Mesenteric fat pad (tissue), 1 donor: Measurements from ENCODE around the gene DNAAF5. TPM values are rescaled to one million over a fixed set of nuclear protein-coding genes. Genes with fewer than 3 reads are reported as not detected.
"Not testable (repeated sequence)": the region's sequence is repeated elsewhere in the genome, so short reads cannot be mapped to it uniquely, and the experiment has no call there.

Source experiments
- DNase-seq: peaks from one replicate; pipeline ENCODE4 v3.0.0-alpha.2; 2020; ENCODE audit warnings: low spot score
- total RNA-seq: library from RNA; stranded (reverse); fragmentation: NEBNext Ultra II Directional; extraction: Animal tissue kit (Norgen Biotek cat#: 25700); gene quantifications from one replicate; pipeline ENCODE4 v1.2.1, GENCODE V29; 2021
- donor health status: DM: yes; HTN: yes; CAD: no.

The DNAAF5 gene
- total RNA-seq, 1 donor from 2014 or later: 20.4 TPM

DNA sequence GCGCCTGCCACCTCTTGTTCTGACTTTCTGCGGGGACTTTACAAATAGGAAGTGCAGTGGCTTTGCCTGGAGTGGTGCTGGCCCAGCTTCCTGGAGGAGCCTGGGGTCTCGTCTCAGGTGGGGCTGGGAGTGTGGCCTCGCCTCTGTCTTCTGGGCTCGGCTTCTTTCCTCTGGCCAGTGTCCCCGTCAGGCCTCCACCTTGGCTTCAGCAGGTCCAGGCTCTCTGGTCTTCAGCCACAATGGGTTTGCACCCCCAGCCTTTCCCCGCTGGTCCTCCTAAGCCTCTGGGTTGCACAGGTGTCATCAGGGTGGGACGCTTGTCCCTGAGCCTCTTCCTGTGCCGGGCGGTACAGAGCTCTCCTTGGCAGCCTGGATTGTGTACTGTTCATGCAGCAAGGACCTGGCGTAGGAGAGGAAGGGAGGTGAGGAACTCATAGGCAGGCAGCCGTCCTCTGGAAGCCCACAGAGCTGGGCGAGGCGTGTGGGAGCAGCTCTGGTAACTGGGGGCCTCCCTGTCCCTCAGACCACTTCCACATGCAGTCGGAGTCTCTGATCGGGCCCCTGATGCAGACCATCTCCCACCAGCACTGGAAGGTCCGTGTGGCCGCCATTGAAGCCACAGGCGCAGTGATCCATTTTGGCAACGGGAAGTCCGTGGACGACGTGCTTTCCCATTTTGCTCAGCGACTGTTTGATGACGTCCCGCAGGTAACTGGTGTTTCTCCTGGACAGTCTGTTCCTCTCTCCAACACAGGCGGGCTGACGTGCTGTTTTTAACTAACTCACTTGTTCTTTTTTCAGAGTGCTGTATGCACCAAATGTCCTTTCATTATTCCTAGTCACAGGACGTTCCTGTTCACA, 2.9 kb downstream of the DNAAF5 start:
- peak; percentile 83 for DNase-seq

DNA sequence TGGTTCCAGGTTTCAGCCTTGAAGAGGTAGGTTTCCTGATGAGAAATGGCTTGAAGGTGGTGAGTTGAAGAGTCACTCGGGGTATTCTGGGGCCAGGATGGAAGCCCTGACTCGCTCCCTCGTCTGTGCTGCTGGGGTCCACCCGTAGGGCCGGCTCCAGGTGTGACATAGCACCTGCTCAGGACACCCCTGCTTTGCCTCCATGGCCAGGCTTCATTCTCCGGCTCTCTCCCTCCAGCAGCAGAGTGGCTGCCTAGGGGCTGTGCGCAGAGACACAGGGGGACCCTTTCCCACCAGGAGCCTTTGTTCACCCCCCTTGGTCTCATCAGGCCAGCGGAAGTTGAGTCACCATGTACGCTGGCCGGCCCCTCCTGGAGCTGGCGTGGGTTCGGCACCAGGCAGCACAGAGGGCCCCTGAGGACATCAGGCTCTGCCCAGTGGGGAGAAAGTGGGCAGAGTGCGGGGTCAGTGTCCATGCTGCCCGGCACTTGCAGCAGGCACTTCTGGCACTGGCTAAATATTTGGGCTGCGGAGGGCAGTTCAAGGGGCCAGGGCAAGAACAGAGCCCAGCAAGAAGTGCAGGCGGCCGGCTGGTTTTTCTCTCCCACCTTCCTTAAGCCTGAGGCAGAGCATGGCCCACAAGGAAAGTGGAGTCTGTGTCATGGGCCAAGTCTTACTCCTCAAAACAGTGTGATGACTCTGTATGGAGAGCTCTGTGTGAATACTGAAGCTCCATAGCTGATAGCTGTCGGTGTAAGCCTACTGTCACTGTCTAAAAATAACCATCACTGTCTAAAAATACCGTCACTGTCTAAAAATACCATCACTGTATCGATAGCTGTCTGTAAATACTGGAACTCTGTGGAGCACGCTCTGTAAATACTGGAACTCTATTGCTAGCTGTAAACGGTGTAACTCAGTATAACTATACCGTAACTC, 4.3 kb downstream of the DNAAF5 start:
- peak; percentile 71 for DNase-seq

DNA sequence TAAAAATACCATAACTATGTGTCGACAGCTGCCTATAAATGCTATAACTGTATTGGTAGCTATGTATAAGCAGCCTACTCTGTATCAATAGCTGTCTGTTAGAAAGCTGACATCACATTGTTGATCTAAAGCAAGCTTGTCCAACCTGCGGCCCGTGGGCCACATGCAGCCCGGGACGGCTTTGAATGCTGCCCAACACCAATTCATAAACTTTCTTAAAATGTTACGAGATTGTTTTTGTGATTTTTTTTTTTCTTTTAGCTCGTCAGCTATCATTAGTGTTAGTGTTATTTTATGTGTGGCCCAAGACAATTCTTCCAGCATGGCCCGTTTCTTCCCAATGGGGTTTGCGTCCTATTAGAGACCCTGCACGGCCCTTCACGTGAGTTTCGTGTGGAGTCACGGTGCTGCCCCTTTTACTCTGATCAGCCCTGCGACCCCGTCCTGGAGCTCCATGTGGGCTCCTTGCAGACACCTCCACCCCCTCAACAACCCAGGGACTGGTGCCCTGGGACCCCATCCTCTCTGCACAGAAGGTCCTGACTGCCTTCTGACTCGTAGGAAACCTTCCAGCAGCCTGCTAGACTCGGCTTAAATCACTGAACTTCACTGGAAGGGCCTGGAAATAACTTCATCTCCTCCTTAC, 5.1 kb downstream of the DNAAF5 start:
- peak; percentile 80 for DNase-seq

DNA sequence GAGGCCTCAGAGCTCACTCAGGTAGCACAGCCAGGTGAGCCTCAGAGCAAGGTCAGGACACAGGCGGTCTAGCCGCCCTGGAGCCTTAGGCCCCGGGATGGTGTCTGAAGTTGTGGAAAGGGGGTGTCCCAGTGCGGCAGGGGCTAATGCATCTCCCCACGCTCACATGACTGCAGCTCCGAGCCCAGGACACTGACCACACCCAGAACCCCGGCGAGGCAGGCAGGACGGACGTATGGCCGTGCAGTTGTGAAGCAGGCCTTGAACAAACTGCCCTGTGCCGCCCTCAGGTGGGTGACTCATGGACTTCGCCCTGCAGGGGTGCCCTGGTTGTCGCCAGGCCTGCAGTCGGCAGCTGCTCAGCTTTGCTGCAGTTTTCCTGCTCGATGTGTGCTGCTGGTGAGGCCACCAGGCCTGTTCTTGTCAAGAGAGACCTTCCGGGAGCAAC, 5.6 kb downstream of the DNAAF5 start:
- peak; percentile 89 for DNase-seq

DNA sequence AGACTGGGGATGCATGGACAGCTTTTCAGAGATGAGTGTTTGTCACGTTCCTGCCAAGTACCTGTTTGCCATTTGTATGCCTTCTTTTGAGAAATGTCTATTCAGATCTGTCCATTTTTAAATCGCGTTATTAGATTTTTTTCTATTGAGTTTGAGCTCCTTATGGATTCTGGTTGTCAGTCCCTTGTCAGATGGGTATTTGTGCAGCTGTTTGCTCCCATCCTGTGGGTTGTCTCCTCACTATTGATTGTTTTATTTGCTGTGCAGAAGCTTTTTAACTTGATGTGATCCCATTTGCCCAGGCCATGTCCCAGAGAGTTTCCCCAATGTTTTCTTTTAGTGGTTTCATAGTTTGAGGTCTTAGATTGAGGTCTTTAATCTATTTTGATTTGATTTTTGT, 6.1 kb downstream of the DNAAF5 start:
- no peak for DNase-seq

DNA sequence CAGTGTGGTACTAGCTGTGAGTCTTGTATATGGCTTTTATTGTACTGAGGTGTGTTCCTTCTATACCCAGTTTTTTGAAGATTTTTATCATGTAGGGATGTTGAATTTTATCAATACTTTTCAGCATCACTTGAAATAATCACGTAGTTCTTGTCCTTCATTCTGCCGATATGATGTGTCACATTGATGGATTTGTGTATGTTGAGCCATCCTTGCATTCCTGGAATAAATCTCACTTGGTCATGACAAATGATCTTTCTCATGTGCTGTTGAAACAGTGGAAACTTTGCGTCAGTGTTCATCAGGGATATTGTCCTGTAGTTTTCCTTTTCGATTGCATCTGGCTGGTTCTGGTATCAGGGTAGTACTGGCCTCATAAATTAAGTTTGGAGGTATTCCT, 7.7 kb downstream of the DNAAF5 start:
- DNase-seq: no peak

DNA sequence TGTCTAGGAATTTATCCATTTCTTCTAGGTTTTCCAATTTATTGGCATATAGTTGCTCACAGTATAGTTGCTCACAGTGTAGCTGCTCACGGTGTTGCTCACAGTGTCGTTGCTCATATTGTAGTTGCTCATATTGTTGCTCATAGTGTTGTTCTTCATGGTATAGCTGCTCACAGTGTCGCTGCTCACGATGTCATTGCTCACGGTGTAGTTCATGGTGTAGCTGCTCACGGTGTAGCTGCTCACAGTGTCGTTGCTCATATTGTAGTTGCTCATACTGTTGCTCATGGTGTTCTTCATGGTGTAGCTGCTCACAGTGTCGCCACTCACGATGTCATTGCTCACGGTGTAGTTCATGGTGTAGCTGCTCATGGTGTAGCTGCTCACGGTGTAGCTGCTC, 8.3 kb downstream of the DNAAF5 start:
- DNase-seq: peak; percentile 55

DNA sequence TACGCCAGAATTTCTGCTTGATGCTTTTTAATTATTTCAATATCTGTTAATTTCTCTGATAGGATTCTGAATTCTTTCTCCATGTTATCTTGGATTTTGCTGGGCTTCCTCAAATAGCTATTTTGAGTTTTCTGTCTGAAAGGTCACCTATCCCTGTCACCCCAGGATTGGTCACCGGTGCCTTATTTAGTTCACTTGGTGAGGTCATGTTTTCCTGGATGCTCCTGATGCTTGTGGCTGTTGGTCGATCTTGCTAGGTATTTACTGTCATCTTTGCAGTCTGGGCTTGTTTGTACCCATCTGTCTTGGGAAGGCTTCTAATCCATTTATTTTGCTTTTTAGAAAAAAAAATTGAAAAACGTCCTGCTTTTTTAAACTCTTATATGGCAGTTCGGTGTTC, 11.7 kb downstream of the DNAAF5 start:
- DNase-seq: no peak

DNA sequence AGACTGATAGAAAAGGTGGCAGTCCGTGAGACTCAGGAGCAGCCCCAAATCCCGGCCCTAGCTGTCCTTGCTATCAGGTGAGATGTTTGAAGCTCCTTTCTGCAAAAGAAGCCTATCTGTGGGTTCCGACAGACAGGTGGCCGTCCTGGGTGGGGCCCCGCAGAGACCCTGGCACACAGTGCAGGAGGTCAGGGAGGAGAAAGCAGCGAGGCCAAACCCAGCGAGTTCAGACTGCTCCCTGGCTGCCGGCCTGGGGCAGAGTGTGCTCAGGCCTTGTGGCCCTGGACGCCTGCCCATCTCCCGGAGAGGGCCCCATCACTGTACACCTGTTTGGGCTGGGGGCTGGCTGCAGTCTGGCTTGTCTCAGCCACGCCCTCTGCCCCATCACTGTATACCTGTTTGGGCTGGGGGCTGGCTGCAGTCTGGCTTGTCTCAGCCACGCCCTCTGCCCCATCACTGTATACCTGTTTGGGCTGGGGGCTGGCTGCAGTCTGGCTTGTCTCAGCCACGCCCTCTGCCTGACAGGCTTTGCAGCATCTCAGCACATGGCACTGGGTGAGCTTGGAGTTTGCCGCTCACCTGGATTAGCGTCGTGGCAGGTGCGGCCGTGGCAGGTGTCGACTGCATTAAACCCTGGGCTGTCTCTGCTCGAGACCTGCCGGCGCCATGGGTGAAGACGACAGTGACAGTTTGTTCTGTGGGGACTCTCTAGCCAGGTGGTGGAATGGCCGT, 12.4 kb downstream of the DNAAF5 start:
- DNase-seq: peak; percentile 53

DNA sequence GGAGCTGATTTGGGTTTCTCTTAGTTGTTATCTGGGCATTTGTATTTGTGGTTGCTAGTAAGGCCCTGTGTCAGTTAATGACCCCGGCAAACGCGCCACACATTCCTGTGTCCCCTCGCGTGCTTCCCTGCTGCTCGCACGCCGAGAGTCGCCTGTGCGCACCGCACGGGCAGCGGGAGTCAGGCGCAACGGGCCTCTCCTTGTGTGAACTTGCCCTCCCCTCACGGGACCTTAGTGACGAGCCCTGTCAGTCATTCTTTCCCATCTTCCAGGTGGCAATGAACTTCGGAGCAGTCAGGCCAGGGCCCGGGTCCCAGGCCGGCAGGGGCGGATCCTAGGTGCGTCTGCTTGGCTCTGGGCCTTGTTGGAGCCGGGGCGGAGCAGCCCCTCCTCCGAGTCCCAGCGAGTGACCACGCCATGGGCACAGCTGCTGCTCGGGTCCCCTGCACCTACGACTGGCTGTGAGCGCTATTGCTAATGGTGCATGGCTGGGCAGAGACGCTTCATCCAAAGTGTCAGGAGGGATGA, 13.0 kb downstream of the DNAAF5 start:
- peak; percentile 83 for DNase-seq

DNA sequence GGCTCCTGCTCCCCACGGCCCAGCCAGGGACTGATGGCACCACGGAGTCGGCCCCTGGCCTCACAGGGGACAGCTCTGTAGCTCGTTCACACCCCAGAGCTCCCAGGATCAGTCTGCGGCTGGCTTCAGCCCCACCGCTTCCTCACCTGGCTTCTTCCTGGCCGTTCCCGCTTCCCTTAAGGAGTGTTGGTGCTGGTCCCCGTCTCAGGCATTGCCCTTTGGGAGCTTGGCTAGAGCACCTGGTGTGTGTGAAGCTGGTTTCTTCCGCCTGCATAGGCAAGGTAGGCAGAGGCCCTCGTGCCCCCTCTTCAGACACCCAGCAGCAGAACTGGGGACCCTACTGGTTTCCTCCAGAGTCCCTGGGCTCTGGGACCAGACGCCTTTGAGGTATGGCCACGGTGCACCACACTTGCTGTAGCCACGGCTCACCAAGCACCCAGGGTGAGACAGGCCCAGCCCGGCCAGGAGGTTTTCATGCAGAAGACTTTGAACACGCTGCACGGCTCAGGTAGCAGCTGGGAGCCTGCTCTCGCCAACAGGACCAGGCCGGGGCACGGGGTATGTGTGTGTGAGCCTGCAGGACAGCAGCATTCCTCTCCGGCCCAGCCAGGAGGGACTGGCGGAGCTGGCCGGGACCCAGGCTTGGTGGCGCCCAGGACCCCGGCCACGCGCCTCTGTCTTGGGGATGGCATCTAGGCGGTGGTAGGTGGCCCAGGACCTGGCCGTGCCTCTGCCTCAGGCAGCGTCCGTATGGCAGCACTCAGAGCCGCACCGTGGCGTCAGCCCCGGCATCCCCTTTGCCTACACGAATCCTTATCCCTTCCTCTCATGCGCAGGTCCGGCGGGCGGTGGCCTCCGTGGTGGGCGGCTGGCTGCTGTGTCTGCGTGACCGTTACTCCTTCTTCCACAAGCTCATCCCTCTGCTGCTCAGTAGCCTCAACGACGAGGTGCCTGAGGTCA, 13.8 kb downstream of the DNAAF5 start:
- peak; percentile 86 for DNase-seq

DNA sequence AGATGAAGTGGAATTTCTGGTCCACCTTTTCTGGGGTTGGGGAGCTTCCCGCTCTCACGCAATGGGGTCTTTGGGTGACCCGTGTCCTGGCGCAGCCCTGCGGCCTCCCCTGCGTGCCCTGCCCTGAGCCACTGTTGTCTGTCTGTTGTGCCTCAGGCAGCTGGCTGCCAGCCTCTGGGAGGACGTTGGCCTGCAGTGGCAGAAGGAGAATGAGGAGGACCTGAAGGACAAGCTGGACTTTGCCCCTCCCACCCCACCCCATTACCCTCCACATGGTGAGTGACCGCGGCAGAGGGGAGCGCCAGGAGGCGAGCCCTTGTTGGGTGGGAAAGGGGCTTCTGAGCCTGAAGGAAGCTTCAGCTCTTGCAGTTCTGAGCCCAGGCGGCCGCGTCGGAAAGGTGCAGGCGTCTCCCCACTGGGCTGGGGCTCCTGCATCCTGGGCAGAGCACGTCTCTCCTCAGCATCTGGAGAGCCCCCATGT, 14.7 kb downstream of the DNAAF5 start:
- peak; percentile 72 for DNase-seq

DNA sequence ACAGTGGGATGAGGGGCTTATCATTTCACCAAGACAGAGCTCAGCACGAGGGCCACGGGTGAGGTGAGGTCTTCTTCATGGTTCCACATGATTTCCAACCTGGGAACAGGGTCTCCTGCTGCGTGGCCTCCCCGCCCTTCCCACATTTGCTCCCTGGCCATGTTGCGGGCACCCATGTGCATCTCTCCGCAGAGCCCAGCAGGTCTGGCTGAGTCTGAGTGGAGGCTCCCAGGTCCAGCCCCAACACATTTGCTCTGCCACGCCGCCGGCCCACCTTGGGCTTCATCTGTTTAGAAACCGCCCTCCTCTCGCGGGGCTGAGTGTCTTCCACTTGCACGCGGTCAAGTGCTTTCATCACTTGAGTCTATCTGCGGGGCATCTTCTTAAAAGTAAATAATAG, 15.4 kb downstream of the DNAAF5 start:
- DNase-seq: peak; percentile 87

DNA sequence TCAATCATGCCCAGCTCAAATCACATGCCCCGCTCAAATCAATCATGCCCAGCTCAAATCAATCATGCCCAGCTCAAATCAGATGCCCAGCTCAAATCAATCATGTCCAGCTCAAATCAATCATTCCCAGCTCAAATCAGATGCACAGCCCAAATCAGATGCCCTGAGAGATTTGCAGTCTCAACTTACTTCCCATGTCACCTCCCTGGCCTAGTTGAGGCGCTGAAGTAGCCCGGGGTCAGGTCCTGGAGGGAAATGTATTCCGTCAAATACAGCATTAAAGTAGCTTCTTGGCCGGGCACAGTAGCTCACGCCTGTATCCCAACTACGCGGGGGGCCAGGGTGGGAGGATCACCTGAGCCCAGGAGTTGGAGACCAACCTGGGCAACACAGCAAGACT, 16.3 kb downstream of the DNAAF5 start:
- peak; percentile 64 for DNase-seq

DNA sequence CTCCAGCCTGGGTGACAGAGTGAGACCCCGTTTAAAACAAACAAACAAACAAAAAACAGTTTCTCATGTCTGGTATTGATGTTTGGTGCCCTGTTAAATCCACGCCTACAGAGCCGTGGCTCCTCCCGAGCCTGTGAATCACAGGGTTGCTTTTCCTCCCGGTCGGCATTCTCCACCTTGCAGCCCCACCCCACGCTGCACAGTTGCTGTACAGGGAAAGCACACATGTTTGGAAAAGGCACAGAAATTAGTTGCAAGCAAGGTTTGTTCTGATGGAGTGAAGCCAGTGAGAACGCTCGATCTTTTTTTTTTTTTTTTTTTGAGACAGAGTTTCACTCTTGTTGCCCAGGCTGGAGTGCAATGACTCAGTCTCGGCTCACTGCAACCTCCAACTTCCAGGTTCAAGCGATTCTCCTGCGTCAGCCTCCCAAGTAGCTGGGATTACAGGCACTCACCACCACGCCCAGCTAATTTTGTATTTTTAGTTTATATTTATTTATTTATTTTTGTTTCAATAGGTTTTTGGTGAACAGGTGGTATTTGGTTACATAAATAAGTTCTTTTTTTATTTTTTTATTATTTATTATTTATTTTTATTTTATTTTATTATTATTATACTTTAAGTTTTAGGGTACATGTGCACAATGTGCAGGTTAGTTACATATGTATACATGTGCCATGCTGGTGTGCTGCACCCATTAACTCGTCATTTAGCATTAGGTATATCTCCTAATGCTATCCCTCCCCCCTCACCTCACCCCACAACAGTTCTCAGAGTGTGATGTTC, 17.0 kb downstream of the DNAAF5 start:
- DNase-seq: not testable (repeated sequence)

DNA sequence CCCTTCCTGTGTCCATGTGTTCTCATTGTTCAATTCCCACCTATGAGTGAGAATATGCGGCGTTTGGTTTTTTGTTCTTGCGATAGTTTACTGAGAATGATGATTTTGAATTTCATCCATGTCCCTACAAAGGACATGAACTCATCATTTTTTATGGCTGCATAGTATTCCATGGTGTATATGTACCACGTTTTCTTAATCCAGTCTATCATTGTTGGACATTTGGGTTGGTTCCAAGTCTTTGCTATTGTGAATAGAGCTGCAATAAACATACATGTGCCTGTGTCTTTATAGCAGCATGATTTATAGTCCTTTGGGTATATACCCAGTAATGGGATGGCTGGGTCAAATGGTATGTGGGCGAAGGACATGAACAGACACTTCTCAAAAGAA, 17.6 kb downstream of the DNAAF5 start:
- not testable (repeated sequence) for DNase-seq

DNA sequence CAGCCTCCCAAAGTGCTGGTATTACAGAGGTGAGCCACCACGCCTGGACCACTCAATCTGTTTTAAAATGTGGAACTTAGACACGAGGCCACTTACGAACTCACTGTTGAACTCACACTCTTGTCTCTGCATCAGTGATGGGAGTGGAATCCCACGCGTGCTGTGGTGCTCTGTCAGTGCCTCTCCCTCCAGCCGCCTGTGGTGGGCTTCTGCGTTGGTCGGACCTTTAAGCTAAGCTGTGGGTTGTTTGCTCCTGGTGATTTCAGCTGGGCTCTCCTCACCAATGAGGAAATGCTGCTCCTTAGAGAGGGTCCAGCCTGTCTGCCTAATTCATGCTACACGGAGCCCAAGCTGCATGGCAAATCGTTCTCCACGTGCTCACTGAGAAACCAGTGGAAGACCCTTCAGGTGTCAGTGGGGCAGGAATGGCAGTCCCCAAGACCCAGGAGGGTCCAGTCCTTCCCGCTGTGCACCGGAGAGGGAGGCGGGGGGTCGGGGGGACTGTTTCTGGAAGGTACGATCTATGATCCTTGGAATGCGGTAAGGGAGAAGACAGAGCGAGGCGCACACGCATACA, 18.4 kb downstream of the DNAAF5 start:
- DNase-seq: peak; percentile 62
